HL-60 (cell line): ENCODE results near the gene PLPPR4.
"Not testable (repeated sequence)": the region's sequence is repeated elsewhere in the genome, so short reads cannot be mapped to it uniquely, and the experiment has no call there.

ENCODE experiments used
- DNase-seq, 2 experiments: peaks; one replicate each; pipeline ENCODE4 v3.0.0-alpha.2; 2010 to 2020; ENCODE audit warnings: low read depth in 1 of 2, low spot score in 1 of 2
- H3K27ac ChIP-seq: fragments of 250-450 bp; sonication (Bioruptor Pico); replicated peaks from 2 replicates; pipeline ENCODE4 v1.5.1; 2020; ENCODE audit warnings: mild to moderate bottlenecking, moderate library complexity
- H3K27me3 ChIP-seq: fragments of 250-450 bp; sonication (Bioruptor Pico); 2 replicates; pipeline ENCODE4 v1.5.1; 2021; ENCODE audit warnings: mild to moderate bottlenecking, moderate library complexity; ENCODE audit not compliant: insufficient read depth, poor library complexity, severe bottlenecking
- H3K4me3 ChIP-seq: replicated peaks from 2 replicates; pipeline ENCODE4 v1.5.1; 2011; ENCODE audit warnings: mild to moderate bottlenecking, control low read depth, low read length; ENCODE audit not compliant: insufficient read depth
- GABPA ChIP-seq: IDR thresholded peaks from 2 replicates; pipeline ENCODE4 v1.6.1; 2012; ENCODE audit warnings: low read depth
- POLR2AphosphoS5 ChIP-seq: IDR thresholded peaks from 2 replicates; pipeline ENCODE4 v1.6.1; 2012; ENCODE audit warnings: low read depth
- SPI1 ChIP-seq: IDR thresholded peaks from 2 replicates; pipeline ENCODE4 v1.6.1; 2012; ENCODE audit warnings: low read depth, mild to moderate bottlenecking, borderline replicate concordance
- TF ChIP-seq, protein P1 (sequence below): IDR thresholded peaks from 2 replicates; pipeline ENCODE4 v1.6.1; 2012; ENCODE audit warnings: low read depth; ENCODE audit not compliant: insufficient replicate concordance
- TF ChIP-seq, protein P2 (sequence below): IDR thresholded peaks from one replicate; pipeline ENCODE4 v1.5.1; 2011; ENCODE audit warnings: low read length, control low read depth, inconsistent platforms; ENCODE audit not compliant: insufficient read depth

The PLPPR4 gene

DNA sequence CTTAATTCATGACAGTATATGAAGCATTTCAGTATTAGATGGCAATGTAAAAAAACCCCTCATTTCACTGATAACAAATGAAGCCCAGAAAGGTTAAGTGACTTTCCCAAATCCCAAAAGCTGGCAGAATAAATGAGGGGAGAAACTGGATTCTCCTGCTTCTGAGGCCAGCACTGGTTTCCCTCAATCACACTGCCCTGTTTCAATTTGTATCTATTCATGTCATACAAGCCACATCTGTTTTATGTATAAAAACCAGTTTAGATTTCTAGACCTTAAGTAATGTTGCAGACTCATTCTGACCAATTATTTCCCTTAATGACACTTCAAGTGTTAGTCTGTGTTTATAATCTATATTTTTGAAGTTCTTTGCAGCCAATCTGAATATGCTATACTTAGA lies 16.8 kb downstream of the PLPPR4 start:
- TF ChIP-seq, protein P1, sequence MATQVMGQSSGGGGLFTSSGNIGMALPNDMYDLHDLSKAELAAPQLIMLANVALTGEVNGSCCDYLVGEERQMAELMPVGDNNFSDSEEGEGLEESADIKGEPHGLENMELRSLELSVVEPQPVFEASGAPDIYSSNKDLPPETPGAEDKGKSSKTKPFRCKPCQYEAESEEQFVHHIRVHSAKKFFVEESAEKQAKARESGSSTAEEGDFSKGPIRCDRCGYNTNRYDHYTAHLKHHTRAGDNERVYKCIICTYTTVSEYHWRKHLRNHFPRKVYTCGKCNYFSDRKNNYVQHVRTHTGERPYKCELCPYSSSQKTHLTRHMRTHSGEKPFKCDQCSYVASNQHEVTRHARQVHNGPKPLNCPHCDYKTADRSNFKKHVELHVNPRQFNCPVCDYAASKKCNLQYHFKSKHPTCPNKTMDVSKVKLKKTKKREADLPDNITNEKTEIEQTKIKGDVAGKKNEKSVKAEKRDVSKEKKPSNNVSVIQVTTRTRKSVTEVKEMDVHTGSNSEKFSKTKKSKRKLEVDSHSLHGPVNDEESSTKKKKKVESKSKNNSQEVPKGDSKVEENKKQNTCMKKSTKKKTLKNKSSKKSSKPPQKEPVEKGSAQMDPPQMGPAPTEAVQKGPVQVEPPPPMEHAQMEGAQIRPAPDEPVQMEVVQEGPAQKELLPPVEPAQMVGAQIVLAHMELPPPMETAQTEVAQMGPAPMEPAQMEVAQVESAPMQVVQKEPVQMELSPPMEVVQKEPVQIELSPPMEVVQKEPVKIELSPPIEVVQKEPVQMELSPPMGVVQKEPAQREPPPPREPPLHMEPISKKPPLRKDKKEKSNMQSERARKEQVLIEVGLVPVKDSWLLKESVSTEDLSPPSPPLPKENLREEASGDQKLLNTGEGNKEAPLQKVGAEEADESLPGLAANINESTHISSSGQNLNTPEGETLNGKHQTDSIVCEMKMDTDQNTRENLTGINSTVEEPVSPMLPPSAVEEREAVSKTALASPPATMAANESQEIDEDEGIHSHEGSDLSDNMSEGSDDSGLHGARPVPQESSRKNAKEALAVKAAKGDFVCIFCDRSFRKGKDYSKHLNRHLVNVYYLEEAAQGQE: no peak
- TF ChIP-seq, protein P2, sequence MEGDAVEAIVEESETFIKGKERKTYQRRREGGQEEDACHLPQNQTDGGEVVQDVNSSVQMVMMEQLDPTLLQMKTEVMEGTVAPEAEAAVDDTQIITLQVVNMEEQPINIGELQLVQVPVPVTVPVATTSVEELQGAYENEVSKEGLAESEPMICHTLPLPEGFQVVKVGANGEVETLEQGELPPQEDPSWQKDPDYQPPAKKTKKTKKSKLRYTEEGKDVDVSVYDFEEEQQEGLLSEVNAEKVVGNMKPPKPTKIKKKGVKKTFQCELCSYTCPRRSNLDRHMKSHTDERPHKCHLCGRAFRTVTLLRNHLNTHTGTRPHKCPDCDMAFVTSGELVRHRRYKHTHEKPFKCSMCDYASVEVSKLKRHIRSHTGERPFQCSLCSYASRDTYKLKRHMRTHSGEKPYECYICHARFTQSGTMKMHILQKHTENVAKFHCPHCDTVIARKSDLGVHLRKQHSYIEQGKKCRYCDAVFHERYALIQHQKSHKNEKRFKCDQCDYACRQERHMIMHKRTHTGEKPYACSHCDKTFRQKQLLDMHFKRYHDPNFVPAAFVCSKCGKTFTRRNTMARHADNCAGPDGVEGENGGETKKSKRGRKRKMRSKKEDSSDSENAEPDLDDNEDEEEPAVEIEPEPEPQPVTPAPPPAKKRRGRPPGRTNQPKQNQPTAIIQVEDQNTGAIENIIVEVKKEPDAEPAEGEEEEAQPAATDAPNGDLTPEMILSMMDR: no peak
- TF ChIP-seq GABPA: no peak
- TF ChIP-seq SPI1: no peak
- no peak for TF ChIP-seq POLR2AphosphoS5
- no peak overlapping the region for H3K4me3 ChIP-seq
- DNase-seq: no peak
- no peak overlapping the region for H3K27ac ChIP-seq
- no peaks in the 10 kb centered on the region for H3K27me3 ChIP-seq

GRCh38 chr1:99282536-99282935 lies 18.2 kb downstream of the PLPPR4 start:
- TF ChIP-seq SPI1 (no peak), POLR2AphosphoS5 (no peak), GABPA (no peak)
- TF ChIP-seq, protein P1: no peak
- TF ChIP-seq, protein P2: no peak
- Histone ChIP-seq H3K27ac (no peak overlapping the region), H3K27me3 (no peaks in the 10 kb centered on the region), H3K4me3 (no peak overlapping the region)
- no peak for DNase-seq

DNA sequence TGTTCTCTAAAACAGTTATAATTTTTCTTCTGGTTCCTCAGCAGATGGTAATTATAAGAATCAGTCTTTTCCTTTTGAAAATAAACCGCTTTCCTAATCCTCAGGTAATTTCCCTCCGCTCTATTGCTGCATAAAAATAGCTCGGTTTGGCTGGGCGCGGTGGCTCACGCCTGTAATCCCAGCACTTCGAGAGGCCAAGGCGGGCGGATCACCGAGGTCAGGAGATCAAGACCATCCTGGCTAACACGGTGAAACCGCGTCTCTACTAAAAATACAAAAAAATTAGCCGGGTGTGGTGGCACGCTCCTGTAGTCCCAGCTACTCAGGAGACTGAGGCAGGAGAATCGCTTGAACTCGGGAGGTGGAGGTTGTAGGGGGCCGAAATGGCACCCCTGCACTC lies 19.2 kb downstream of the PLPPR4 start:
- DNase-seq, H3K27me3 ChIP-seq, H3K4me3 ChIP-seq, H3K27ac ChIP-seq: not testable (repeated sequence)

DNA sequence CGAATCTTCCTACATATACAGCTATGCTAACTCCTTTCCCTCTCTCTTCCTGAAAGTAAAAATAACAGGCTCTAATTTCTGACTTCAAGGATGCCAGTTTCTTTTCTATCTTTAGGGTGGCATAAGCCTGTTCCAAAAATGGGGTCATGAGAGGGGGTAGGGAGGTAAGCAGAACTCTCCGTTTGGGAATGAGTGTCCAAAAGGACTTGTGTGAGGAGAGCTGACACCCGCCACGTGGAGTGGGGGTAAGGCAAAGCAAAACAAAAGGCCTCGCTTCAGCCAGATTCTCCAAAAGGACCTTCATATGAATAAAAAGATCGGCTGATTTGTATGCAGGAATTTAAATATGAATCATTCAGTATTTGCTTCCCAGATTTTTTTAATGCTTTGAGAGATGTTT lies 28.6 kb downstream of the PLPPR4 start:
- no peak for DNase-seq
- no peak overlapping the region for H3K27ac ChIP-seq
- no peak for TF ChIP-seq SPI1
- no peak for TF ChIP-seq GABPA
- TF ChIP-seq, protein P1: no peak
- TF ChIP-seq POLR2AphosphoS5: no peak
- TF ChIP-seq, protein P2: no peak
- H3K27me3 ChIP-seq: no peaks in the 10 kb centered on the region
- no peak overlapping the region for H3K4me3 ChIP-seq
